A673 (cell line): ENCODE data around the gene KCNH8.

Experiments
- CTCF ChIP-seq: fragments of 300-800, 200-600 bp; sonication (generic); conservative IDR thresholded peaks from 2 replicates; pipeline ENCODE4 v1.5.1; 2017; ENCODE audit warnings: low read depth, mild to moderate bottlenecking, antibody characterized with exemption, low read length, moderate library complexity, mixed read lengths
- EZH2 ChIP-seq: fragments of 200-600 bp; sonication (generic); IDR thresholded peaks from 2 replicates; pipeline ENCODE4 v1.6.1; 2017; ENCODE audit warnings: borderline replicate concordance, low read depth, mild to moderate bottlenecking, mixed read lengths, antibody characterized with exemption, low read length; ENCODE audit not compliant: poor library complexity, severe bottlenecking

GRCh38 chr3:19574268-19574667 lies 426.0 kb downstream of the KCNH8 start:
- TF ChIP-seq CTCF (no peak), EZH2 (no peak)
